Gastrocnemius medialis (tissue), 4 donors: ENCODE results near the gene MAPRE2. TPM values are rescaled to one million over a fixed set of nuclear protein-coding genes. Genes with fewer than 3 reads are reported as not detected.
A peak's percentile ranks its signal among the peaks of the same experiment; 100 is the strongest.

Source experiments
- ATAC-seq, 2 donors: fragments of 150-250 bp; one replicate each; pipeline ENCODE4 v1.9.1; 2016
- DNase-seq, 2 donors: peaks; one replicate each; pipeline ENCODE4 v3.0.0-alpha.2; 2019
- H3K27ac ChIP-seq, 4 donors: fragments of 200-600 bp; sonication (generic); 1 replicate in 1 of 4; 2 replicates in 3 of 4; pipeline ENCODE4 v1.5.1; 2016 to 2018; ENCODE audit warnings: mild to moderate bottlenecking in 2 of 4, moderate library complexity in 1 of 4
- H3K27me3 ChIP-seq, 3 donors: fragments of 200-600 bp; sonication (generic) in 2 of 3; 1 replicate in 1 of 3; 2 replicates in 2 of 3; pipeline versions ENCODE4 v1.5.1 to v1.6.0; 2016 to 2019; ENCODE audit warnings: mild to moderate bottlenecking in 1 of 3, moderate library complexity in 1 of 3
- H3K36me3 ChIP-seq, 2 donors: fragments of 200-600 bp; sonication (generic) in 1 of 2; one replicate each; pipeline ENCODE4 v1.5.1; 2017 to 2018
- H3K4me1 ChIP-seq, 2 donors: fragments of 200-600 bp; sonication (generic) in 1 of 2; one replicate each; pipeline ENCODE4 v1.5.1; 2016 to 2017; ENCODE audit warnings: mild to moderate bottlenecking in 2 of 2
- H3K4me3 ChIP-seq, 4 donors: fragments of 200-600 bp; sonication (generic) in 3 of 4; 1 replicate in 1 of 4; 2 replicates in 3 of 4; pipeline ENCODE4 v1.5.1; 2016 to 2019; ENCODE audit warnings: mild to moderate bottlenecking in 2 of 4
- H3K9me3 ChIP-seq, 3 donors: fragments of 200-600 bp; sonication (generic) in 2 of 3; 1 replicate in 1 of 3; 2 replicates in 2 of 3; pipeline ENCODE4 v1.5.1; 2016 to 2019
- POLR2A ChIP-seq, 2 donors: fragments of 450-650 bp; IDR thresholded peaks; one replicate each; pipeline ENCODE4 v1.6.1; 2017; ENCODE audit warnings: antibody characterized with exemption in 2 of 2, mild to moderate bottlenecking in 2 of 2, moderate library complexity in 2 of 2
- in situ Hi-C, 4 donors: fragments of 200-750 bp; cut with MboI; loops; one replicate each; pipeline versions ENCODE4 v1.15.0 to v1.8.0; 2017; ENCODE audit warnings: low sequenced_read_pairs in 4 of 4
- intact Hi-C: fragments of 100-400 bp; cut with DNase I; formaldehyde crosslinking; loops from one replicate; pipeline ENCODE4 v1.15.1; 2023; ENCODE audit warnings: low total_unique reads
- total RNA-seq, 4 donors: library from RNA; depleted of rRNA; stranded (reverse); fragments of >200 nt; gene quantifications; one replicate each; pipeline versions ENCODE4 v1.1.0 to v1.2.3, GENCODE V29; 2016
- TF ChIP-seq, protein P1 (sequence below), 5 experiments: fragments of 450-650 bp in 3 of 5; fragments of 200-600 bp in 2 of 5; sonication (generic) in 2 of 5; IDR thresholded peaks in 4 of 5; conservative IDR thresholded peaks in 1 of 5; 1 replicate in 4 of 5; 2 replicates in 1 of 5; pipeline ENCODE4 v1.5.1; 2016 to 2019; ENCODE audit warnings: antibody characterized with exemption in 5 of 5, mild to moderate bottlenecking in 3 of 5, moderate library complexity in 3 of 5

MAPRE2 gene
- 10 to 100 TPM; 21.3 to 46.2 (median 34.4) TPM for total RNA-seq

- H3K27me3 ChIP-seq: no peaks in the 10 kb centered on the region
- no peaks in the 10 kb centered on the region for H3K36me3 ChIP-seq
- H3K4me1 ChIP-seq: peaks cover 47 to 52% of the 10 kb centered on the region in 2 donors
- in situ Hi-C loops (no loop called here), intact Hi-C loops (loop anchor here (2.0 to 10.0 kb wide), 4 partner anchors 36 to 159 kb away; no protein-coding TSS in a partner anchor)
- peak within 1 kb of the TSS; percentile 84 to 90 (median 87) for H3K27ac ChIP-seq
- DNase-seq (peak; percentile 93 to 98), ATAC-seq (peak; percentile 91 to 92)
- peak within 1 kb of the TSS; percentile 64 to 90 (median 84) for H3K4me3 ChIP-seq
- TF ChIP-seq POLR2A (IDR thresholded peaks at IDR 0.05): peak; percentile 95
- TF ChIP-seq, protein P1, sequence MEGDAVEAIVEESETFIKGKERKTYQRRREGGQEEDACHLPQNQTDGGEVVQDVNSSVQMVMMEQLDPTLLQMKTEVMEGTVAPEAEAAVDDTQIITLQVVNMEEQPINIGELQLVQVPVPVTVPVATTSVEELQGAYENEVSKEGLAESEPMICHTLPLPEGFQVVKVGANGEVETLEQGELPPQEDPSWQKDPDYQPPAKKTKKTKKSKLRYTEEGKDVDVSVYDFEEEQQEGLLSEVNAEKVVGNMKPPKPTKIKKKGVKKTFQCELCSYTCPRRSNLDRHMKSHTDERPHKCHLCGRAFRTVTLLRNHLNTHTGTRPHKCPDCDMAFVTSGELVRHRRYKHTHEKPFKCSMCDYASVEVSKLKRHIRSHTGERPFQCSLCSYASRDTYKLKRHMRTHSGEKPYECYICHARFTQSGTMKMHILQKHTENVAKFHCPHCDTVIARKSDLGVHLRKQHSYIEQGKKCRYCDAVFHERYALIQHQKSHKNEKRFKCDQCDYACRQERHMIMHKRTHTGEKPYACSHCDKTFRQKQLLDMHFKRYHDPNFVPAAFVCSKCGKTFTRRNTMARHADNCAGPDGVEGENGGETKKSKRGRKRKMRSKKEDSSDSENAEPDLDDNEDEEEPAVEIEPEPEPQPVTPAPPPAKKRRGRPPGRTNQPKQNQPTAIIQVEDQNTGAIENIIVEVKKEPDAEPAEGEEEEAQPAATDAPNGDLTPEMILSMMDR (IDR thresholded peaks at IDR 0.05 in 4 of 5, conservative IDR thresholded peaks at IDR 0.05 in 1 of 5): no peak
- H3K9me3 ChIP-seq: no peaks in the 10 kb centered on the region
Measured at GRCh38 chr18:35040988-35041814, at the start of gene MAPRE2. Gene MAPRE2, plus strand, starts transcription at chr18:35041413. Its CDS starts 127 bp downstream, at chr18:35041540.

DNA sequence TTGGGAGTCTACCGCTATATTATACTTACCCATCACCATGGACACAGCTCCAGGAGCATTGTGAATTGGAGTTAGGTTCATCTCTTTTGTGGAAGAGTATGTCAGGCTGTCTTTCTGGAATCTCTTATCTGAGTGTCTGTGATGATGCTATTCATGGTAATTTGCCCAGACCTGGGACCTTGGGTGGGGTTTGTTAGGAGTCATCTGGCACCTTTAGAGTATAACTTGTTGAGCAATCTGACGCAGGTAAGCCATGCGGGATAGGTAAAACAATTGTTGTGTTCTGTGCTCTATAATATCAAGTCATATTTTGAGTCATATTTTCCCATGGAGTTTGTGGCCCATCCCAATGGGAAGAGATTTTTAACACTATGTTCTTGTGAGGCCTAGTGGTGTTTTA, 49.7 kb upstream of the MAPRE2 start:
- Histone ChIP-seq H3K4me3 (no peak overlapping the region), H3K27ac (peak overlapping the region; percentile 70 to 81 (median 80)), H3K36me3 (peaks cover 0 to 3% of the 10 kb centered on the region in 2 donors), H3K27me3 (no peaks in the 10 kb centered on the region), H3K9me3 (no peaks in the 10 kb centered on the region), H3K4me1 (peaks cover 40 to 46% of the 10 kb centered on the region in 2 donors)
- ATAC-seq (peak in 1 of 2 donors; percentile 9), DNase-seq (no peak)
- intact Hi-C loops: loop anchor here (10.0 kb wide), 1 partner anchor 353 kb away; the partner anchor contains the start of gene ZNF24
- in situ Hi-C loops: no loop called here
- TF ChIP-seq POLR2A (IDR thresholded peaks at IDR 0.05): no peak
- TF ChIP-seq, protein P1 (IDR thresholded peaks at IDR 0.05 in 4 of 5, conservative IDR thresholded peaks at IDR 0.05 in 1 of 5): no peak

- peaks cover 0 to 3% of the 10 kb centered on the region in 2 donors for H3K36me3 ChIP-seq
- H3K9me3 ChIP-seq: no peaks in the 10 kb centered on the region
- no peak for DNase-seq
- H3K4me1 ChIP-seq: peaks cover 40 to 46% of the 10 kb centered on the region in 2 donors
- intact Hi-C loops: loop anchor here (10.0 kb wide), 1 partner anchor 352 kb away; the partner anchor contains the start of gene ZNF24
- H3K4me3 ChIP-seq: no peak overlapping the region
- no peak for ATAC-seq
- no peaks in the 10 kb centered on the region for H3K27me3 ChIP-seq
- TF ChIP-seq POLR2A (IDR thresholded peaks at IDR 0.05): no peak
- TF ChIP-seq, protein P1 (IDR thresholded peaks at IDR 0.05 in 4 of 5, conservative IDR thresholded peaks at IDR 0.05 in 1 of 5): no peak
- peak overlapping the region in 3 of 4 donors; percentile 42 to 81 (median 80) for H3K27ac ChIP-seq
- in situ Hi-C loops: no loop called here
Measured at GRCh38 chr18:34993289-34993688, 47.9 kb upstream of the MAPRE2 start.

DNA sequence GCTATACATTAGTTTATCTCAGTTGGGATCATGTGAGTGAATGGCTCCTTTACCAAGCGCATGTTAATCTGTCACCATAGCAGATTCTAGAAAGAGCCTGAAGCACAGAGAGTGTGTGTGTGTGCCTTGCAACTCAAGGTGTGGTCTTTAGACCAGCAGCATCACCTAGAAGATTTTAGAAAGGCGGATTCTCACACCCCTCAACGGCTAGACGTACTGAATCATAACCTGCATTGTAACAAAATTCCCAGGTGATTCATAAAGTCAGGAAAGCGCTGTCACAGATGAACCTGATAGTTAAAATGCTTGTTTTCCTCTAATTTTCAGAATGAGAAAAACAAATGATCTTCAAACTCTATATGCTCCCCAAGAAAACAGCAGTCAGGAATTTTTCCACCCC, 45.5 kb upstream of the MAPRE2 start:
- DNase-seq (no peak), ATAC-seq (no peak)
- in situ Hi-C loops: no loop called here
- no peaks in the 10 kb centered on the region for H3K36me3 ChIP-seq
- H3K27ac ChIP-seq: no peak overlapping the region
- no peaks in the 10 kb centered on the region for H3K27me3 ChIP-seq
- H3K4me3 ChIP-seq: no peak overlapping the region
- H3K9me3 ChIP-seq: no peaks in the 10 kb centered on the region
- H3K4me1 ChIP-seq: peaks cover 47 to 53% of the 10 kb centered on the region in 2 donors
- intact Hi-C loops: loop anchor here (10.0 kb wide), 1 partner anchor 349 kb away; the partner anchor contains the start of gene ZNF24
- TF ChIP-seq, protein P1 (IDR thresholded peaks at IDR 0.05 in 4 of 5, conservative IDR thresholded peaks at IDR 0.05 in 1 of 5): no peak
- no peak for TF ChIP-seq POLR2A (IDR thresholded peaks at IDR 0.05)
